HG03097 (cell line): ENCODE results near the gene GARNL3.

ENCODE experiments used
- ATAC-seq: cut with Tn5 transposase; IDR thresholded peaks from one replicate; pipeline ENCODE4 v1.9.1; 2021; ENCODE audit not compliant: unreplicated experiment, low FRiP score

The GARNL3 gene

DNA sequence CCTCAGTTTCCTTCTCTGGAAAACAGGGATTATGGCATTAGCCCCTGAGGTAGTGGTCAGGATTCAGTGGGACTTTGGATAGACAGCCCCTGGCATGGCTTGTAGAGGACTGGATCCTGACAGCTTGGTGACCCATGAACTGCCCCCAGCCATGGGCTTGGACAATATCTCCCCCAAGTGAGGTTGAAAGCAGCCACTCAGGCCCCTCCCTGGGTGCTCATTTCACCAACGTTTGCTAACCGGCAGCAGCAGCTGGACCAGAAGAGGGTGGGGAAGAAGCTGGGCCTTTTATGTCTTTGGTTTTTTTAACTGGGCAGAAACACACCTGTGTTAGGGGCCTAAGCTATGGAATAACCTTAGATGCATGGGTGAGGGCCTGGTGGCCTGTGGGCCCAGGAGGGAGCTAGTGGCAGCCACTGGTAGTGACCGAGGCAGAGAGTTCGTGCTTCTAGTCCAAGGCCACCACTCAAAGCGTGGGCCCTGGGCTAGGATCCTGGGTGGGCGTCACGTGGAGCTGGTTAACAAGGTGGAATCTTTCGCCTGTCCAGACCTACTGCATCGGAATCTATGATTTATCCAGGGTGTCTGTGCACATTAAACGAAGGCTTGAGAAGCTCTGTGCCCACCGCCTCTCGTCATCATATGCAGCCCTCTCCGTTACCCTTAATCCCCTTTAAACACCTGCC is 134.3 kb downstream of the GARNL3 start:
- ATAC-seq: no peak

GRCh38 chr9:127399736-127400269 is 135.2 kb downstream of the GARNL3 start:
- ATAC-seq: no peak

DNA sequence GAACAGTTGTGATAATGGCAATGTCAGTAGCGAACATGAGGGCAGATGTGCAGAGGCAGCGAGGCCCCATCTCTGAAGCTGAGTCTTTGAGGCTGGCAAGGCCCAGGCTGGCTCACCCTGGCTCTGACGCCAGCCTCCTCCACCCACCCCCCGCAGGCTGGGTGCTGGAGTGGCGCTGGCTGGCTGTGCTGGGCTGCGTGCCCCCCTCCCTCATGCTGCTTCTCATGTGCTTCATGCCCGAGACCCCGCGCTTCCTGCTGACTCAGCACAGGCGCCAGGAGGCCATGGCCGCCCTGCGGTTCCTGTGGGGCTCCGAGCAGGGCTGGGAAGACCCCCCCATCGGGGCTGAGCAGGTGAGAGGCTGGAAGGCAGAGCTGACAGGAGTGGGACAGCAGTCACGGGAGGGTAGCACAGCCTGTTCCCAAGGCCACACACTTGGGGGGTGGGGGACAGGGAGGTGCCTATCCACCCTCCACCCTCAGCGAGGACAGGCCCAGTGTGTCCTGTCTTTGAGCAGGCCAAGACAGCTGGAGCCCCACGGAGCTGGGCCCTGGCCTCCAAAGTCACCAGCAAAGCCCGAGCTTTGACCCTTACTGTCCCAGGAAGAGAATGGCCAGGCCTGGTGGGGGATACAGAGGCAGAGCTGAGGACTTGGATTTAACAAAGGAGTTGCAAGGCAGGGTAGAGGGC is 138.0 kb downstream of the GARNL3 start:
- ATAC-seq: no peak

DNA sequence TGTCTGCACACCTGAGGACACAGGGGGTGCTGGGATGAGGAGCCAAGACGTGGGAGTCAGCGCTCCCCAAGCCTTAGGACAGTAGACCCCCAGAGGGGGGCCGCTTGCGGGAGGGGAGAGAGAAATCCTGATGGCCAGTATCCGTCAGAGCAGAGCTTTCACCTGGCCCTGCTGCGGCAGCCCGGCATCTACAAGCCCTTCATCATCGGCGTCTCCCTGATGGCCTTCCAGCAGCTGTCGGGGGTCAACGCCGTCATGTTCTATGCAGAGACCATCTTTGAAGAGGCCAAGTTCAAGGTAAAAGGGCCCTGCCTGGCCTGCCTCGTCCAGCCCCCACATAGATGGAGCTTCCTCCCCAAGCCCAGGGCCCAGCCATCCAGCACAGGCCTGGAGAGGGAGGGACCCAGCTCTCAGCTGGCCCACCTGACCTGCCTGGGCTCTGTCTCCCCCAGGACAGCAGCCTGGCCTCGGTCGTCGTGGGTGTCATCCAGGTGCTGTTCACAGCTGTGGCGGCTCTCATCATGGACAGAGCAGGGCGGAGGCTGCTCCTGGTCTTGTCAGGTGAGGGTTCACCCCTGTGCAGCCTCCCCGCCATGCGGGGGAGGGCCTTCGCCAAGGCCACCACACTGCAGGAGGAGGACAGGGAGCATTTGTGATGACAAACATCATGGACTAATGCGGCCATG is 139.1 kb downstream of the GARNL3 start:
- ATAC-seq: no peak

DNA sequence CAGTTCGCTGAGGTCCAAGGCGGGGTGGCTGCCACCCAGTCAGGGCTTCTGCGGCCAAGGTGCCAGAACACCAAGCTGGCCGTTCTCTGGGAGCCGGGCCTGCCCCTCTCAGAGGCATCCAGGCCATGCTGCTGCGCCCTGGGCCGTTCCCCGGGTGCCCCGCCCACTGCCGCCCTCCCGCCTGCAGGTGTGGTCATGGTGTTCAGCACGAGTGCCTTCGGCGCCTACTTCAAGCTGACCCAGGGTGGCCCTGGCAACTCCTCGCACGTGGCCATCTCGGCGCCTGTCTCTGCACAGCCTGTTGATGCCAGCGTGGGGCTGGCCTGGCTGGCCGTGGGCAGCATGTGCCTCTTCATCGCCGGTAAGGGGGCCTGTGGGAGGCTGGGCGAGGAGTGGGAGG is 140.1 kb downstream of the GARNL3 start:
- ATAC-seq: no peak

GRCh38 chr9:127405344-127406125 is 141.0 kb downstream of the GARNL3 start:
- ATAC-seq: no peak

DNA sequence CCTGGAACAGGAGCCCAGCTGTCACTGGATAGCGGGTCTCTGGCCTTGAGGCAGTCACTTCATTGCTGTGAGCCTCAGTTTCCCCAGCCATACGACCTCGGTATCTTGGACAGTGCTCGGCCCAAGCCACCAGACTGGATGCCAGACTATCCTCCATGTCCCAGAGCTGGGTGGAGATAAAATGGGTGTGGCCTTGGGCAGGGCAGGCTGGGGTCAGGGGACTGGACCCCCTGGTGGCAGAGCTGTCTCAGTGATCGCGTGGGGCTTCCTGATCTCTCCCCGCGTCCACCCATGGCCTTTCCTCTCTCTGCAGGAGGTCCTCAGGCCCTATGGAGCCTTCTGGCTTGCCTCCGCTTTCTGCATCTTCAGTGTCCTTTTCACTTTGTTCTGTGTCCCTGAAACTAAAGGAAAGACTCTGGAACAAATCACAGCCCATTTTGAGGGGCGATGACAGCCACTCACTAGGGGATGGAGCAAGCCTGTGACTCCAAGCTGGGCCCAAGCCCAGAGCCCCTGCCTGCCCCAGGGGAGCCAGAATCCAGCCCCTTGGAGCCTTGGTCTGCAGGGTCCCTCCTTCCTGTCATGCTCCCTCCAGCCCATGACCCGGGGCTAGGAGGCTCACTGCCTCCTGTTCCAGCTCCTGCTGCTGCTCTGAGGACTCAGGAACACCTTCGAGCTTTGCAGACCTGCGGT is 142.4 kb downstream of the GARNL3 start:
- no peak for ATAC-seq

- ATAC-seq: no peak
These were observed 142.9 kb downstream of the GARNL3 start for GRCh38 chr9:127407492-127407843.

DNA sequence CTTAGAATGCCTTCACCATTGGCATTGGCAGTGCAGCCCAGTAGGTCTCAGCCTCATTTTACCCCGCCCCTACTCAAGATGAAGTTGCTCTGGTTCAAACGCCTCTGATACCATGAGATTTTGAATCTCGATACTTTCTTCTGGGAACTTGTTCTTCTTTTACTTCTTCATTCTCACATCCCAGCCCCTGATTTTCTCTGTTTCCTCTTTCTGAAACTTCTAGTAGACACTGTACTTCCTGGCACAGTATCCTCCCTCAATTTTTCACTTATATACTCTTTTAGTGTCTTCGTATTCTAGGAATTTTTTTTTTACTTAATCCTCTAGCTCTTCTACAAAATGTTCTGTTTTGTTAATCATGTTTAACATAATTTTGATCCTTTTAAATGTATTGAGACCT is 146.5 kb downstream of the GARNL3 start:
- no peak for ATAC-seq

DNA sequence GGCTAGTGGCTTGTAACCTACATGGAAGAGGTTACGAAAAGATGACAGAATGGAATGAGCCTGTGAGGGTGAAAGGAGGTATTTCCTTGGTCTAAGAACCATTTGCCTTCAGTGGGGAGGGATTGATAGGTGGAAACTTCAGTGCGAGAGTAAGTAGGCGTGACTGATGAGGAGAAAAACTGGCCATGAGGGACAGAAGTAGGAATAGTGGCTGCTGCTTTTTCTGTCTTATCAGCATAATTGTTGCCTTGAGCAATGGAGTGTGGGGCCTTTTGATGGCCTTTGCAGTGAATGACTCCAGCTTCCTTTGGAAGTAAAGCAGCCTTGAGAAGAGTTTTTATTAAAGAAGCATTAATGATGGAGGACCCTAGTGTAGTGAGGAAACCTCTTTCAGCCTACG is 150.6 kb downstream of the GARNL3 start:
- ATAC-seq: no peak

GRCh38 chr9:127415657-127416056 is 151.1 kb downstream of the GARNL3 start:
- no peak for ATAC-seq

DNA sequence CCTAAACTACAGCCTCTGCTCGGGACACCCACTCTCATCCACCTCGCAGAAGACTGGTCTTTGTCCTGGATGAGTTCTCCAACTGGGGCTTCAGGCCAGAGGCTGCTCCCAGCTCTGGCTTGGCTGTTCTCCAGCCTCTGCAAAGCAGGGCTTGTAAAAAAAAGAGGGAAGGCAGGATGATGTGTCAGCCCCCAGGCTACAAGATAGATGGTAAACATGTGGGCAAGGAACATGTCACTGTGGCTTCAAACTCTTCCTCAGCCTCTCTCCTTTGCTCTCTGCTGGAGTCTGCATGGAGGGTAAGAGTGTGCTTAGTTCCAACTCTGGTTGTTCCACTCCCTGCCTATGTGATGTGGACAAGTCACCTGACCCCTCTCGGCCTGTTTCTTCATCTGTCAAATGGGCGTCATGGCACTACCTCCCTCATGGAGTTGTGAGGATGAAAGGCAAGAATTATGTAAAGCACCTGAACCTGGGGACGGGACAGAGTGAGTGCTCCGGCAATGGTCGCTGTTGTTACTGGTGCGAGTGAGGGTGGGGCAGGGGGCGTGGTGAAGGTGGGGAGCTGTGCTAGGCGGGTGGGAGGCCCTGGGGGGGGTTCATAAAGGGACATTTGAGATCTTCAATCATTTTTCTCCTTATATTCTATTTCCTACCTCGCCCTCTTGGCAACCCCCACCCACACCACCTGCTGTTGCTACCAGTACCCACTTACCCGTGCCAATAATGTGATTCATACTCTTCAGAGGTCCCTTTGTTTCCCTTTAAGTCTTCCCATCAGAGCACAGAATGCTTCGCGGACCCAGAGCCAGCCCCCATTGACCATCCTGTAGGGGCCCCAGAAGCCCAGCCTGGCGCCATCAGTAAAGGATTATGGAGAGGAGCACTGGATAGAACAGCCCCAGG is 152.8 kb downstream of the GARNL3 start:
- no peak for ATAC-seq

- ATAC-seq: no peak
These were observed 153.5 kb downstream of the GARNL3 start for GRCh38 chr9:127418037-127418471.

GRCh38 chr9:127419348-127419747 is 154.8 kb downstream of the GARNL3 start:
- no peak for ATAC-seq

DNA sequence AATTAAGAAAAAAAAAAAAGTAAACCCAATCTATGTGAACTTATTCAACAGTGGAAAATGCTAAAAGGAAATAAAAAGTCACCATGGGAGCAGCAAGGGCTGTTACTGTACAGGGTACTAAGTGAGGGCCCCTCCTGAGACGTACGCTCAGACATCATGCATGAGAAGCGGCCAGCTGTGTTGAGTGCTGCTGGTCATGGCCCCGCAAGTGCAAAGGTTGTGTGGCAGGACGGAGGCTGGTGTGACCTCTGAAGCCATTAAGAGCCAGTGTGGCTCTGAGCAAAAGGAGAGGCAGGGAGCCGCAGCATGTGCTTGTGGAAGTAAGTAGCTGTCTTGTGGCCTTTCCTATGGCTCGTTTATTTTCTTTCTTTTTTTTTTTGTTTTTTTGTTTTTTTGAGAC is 156.5 kb downstream of the GARNL3 start:
- no peak for ATAC-seq

- ATAC-seq: no peak
These were observed 157.7 kb downstream of the GARNL3 start for GRCh38 chr9:127422133-127422782.

DNA sequence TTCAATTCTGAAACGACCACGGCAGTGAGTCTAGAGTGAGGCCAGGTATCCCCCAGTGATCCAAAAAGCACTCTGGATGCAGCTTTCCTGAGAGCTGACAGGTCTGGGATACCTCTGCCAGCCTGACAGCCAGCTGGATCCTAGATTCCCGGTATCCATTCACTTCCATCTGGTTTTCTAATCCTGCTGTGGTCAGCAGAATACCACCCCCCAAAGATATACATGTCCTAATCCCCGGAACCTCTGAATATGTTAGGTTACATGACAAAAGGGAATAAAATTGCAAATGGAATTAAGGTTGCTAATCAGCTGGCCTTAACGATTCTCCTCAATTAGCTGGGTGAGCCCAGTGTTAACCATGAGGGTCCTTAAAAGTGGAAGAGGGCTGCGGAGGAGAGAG is 158.2 kb downstream of the GARNL3 start:
- ATAC-seq: no peak

DNA sequence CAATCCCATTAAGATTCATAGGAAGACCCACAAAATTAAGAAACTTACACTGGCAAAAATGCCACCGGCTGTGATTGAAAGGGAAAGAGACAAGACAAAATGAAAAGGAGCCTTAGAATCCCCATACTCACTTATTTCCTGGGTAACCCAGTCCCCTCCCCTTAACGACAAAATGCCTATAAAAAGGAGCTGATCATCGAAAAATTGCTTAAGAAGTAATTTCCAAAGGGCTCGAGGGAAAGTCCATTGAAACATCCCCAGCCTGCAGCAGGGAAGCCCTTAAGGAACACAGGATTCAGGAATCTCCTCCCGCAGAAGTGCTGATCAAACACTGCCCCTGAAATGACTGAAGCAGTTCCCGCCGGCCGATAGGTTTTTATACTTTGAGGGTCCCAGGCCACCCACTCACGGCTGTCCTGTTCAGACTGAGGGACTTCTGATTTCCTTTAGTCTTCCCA is 158.9 kb downstream of the GARNL3 start:
- ATAC-seq: no peak
